Caco-2 (cell line): ENCODE results near the gene GRIA4. TPM values are rescaled to one million over a fixed set of nuclear protein-coding genes. Genes with fewer than 3 reads are reported as not detected.

Experiments
- BruUV-seq: library from RNA; stranded (reverse); fragments of 400-500 nt; replicated peaks from 2 replicates; lab custom pipeline; 2021; lab: Mats Ljungman, UMichigan
- CTCF ChIA-PET: fragments of 300-600 bp; sonication (Branson Sonifier 250); formaldehyde crosslinking; loops from one replicate; lab custom pipeline; 2022; ENCODE audit warnings: antibody characterized with exemption; lab: Charles Lee
- POLR2A ChIA-PET: fragments of 300-600 bp; sonication (Branson Sonifier 250); formaldehyde crosslinking; loops from one replicate; lab custom pipeline; 2022; ENCODE audit warnings: antibody characterized with exemption; lab: Charles Lee
- DNase-seq, 2 experiments: peaks; one replicate each; pipeline versions ENCODE4 v3.0.0 to v3.0.0-alpha.2; 2020 to 2022
- H3K27me3 ChIP-seq: replicated peaks from 2 replicates; pipeline ENCODE4 v1.6.0; 2011; ENCODE audit warnings: low read length; ENCODE audit not compliant: control insufficient read depth, insufficient read depth
- H3K36me3 ChIP-seq: 2 replicates; pipeline ENCODE4 v1.5.1; 2011; ENCODE audit warnings: low read length; ENCODE audit not compliant: control insufficient read depth, insufficient read depth
- H3K4me1 ChIP-seq: fragments of 250-450 bp; sonication (Bioruptor Pico); 2 replicates; pipeline ENCODE4 v1.5.1; 2020; ENCODE audit warnings: mild to moderate bottlenecking
- H3K4me3 ChIP-seq: 2 replicates; pipeline ENCODE4 v1.5.1; 2011; ENCODE audit warnings: low read depth, mild to moderate bottlenecking, control low read depth, low read length
- H3K9me3 ChIP-seq: fragments of 250-450 bp; sonication (Bioruptor Pico); 2 replicates; pipeline ENCODE4 v1.5.1; 2020; ENCODE audit warnings: mild to moderate bottlenecking, moderate library complexity
- H3K27ac Mint-ChIP-seq: one replicate; pipeline ENCODE4 v1.8.0; 2022; ENCODE audit warnings: mixed read lengths; ENCODE audit not compliant: unreplicated experiment
- H3K27me3 Mint-ChIP-seq: one replicate; pipeline ENCODE4 v1.8.0; 2022; ENCODE audit warnings: mixed read lengths; ENCODE audit not compliant: insufficient read depth, unreplicated experiment
- H3K36me3 Mint-ChIP-seq: one replicate; pipeline ENCODE4 v1.8.0; 2022; ENCODE audit warnings: mild to moderate bottlenecking, mixed read lengths; ENCODE audit not compliant: insufficient read depth, unreplicated experiment
- H3K4me1 Mint-ChIP-seq: one replicate; pipeline ENCODE4 v1.8.0; 2022; ENCODE audit warnings: low read depth, mixed read lengths; ENCODE audit not compliant: unreplicated experiment
- H3K4me3 Mint-ChIP-seq: one replicate; pipeline ENCODE4 v1.8.0; 2022; ENCODE audit warnings: mild to moderate bottlenecking, moderate library complexity, mixed read lengths; ENCODE audit not compliant: unreplicated experiment
- H3K9me3 Mint-ChIP-seq: one replicate; pipeline ENCODE4 v1.8.0; 2022; ENCODE audit warnings: mixed read lengths; ENCODE audit not compliant: unreplicated experiment
- intact Hi-C: fragments of 100-400 bp; cut with micrococcal nuclease; formaldehyde crosslinking; loops from one replicate; pipeline ENCODE4 v1.10.0; 2022; ENCODE audit not compliant: unreplicated experiment
- total RNA-seq: library from RNA; stranded (reverse); gene quantifications from 2 replicates; pipeline ENCODE4 v1.2.3, GENCODE V29; 2022
- TF ChIP-seq, protein P1 (sequence below), 2 experiments: fragments of 200-600 bp in 1 of 2; IDR thresholded peaks; 1 replicate in 1 of 2; 2 replicates in 1 of 2; pipeline versions ENCODE4 v1.5.1 to v1.8.0; 2011 to 2022; ENCODE audit warnings: antibody characterized with exemption in 1 of 2, control low read depth in 1 of 2, inconsistent platforms in 1 of 2, low read depth in 1 of 2, low read length in 1 of 2, mild to moderate bottlenecking in 1 of 2, moderate library complexity in 1 of 2; ENCODE audit not compliant: insufficient read depth in 1 of 2, severe bottlenecking in 1 of 2, unreplicated experiment in 1 of 2

Gene GRIA4
- total RNA-seq, 1 experiment from 2014 or later: not detected

DNA sequence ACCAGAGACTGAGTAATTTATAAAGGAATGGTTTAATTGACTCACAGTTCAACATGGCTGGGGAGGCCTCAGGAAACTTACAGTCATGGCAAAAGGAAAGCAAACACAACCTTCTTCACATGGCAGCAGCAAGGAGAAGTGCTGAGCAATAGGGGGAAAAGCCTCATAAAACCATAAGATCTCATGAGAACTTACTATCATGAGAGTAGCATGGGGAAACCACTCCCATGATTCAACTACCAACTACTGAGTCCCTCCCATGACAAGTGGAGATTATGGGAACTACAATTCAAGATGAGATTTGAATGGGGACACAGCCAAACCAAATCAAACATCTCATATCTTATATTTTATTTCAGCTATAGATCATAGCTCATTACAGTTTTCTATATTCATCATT, 33.0 kb downstream of the GRIA4 start:
- Mint-ChIP-seq H3K4me3 (no peak overlapping the region), H3K36me3 (no peaks in the 10 kb centered on the region), H3K9me3 (peaks cover 12% of the 10 kb centered on the region), H3K4me1 (no peaks in the 10 kb centered on the region), H3K27ac (no peak overlapping the region), H3K27me3 (no peaks in the 10 kb centered on the region)
- TF ChIP-seq, protein P1, sequence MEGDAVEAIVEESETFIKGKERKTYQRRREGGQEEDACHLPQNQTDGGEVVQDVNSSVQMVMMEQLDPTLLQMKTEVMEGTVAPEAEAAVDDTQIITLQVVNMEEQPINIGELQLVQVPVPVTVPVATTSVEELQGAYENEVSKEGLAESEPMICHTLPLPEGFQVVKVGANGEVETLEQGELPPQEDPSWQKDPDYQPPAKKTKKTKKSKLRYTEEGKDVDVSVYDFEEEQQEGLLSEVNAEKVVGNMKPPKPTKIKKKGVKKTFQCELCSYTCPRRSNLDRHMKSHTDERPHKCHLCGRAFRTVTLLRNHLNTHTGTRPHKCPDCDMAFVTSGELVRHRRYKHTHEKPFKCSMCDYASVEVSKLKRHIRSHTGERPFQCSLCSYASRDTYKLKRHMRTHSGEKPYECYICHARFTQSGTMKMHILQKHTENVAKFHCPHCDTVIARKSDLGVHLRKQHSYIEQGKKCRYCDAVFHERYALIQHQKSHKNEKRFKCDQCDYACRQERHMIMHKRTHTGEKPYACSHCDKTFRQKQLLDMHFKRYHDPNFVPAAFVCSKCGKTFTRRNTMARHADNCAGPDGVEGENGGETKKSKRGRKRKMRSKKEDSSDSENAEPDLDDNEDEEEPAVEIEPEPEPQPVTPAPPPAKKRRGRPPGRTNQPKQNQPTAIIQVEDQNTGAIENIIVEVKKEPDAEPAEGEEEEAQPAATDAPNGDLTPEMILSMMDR (IDR thresholded peaks at IDR 0.05; ENCODE audit: insufficient read depth in 1 of 2, low read depth in 1 of 2, low read length in 1 of 2, severe bottlenecking in 1 of 2, unreplicated experiment in 1 of 2): no peak
- H3K27me3 ChIP-seq: no peaks in the 10 kb centered on the region
- DNase-seq: no peak
- H3K36me3 ChIP-seq: no peaks in the 10 kb centered on the region
- intact Hi-C loops: no loop called here
- H3K4me1 ChIP-seq: 0 out of 2 replicates have a peak, but pooled peaks cover 3% of the 10 kb centered on the region
- no TSS peak for BruUV-seq
- peaks cover 6% of the 10 kb centered on the region; the same call in 1 of the 2 replicates for H3K9me3 ChIP-seq
- ChIA-PET CTCF (no interaction called here), POLR2A (no interaction called here)
- no peak overlapping the region for H3K4me3 ChIP-seq

DNA sequence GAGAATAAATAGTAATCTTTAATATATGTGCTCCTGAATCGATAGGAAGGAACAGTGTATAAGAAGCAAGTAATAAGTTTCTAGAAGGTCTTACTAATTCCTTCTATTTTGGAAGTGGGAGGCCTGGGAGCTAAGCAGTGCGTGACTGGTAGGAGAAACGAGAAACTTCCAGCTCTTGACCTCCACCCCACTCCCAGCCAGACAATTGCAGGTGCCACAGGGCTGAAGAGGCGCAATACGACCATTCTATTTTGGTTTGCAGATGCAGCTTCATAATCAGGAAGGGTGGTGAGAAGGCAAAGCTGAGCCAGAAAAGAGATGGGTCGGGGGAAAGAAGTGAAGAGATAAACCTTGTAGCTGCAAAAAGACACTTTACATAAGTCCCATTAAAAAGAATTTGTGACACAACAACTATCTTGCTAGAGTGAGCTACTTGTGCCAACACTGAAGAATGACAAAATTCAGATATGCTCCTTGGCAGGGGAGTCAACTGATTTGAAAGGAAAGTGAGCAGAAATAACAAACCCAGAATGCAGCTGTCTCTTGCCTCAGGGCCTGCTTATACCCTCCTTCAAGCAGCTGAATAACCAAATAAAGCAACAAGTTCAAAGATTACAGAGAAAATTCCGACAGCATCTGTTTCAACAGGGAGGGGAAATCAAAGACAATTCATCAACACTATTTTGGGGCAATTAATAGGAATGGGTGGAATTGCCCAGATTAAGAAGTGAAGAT, 35.1 kb downstream of the GRIA4 start:
- DNase-seq: no peak
- ChIA-PET CTCF (interaction anchor here (1.0 kb wide), 1 partner anchor 10 kb away, joined by 3 read pairs; no protein-coding TSS in a partner anchor), POLR2A (no interaction called here)
- Mint-ChIP-seq H3K4me1 (no peaks in the 10 kb centered on the region), H3K4me3 (no peak overlapping the region), H3K36me3 (no peaks in the 10 kb centered on the region), H3K9me3 (peaks cover 12% of the 10 kb centered on the region), H3K27me3 (no peaks in the 10 kb centered on the region), H3K27ac (no peak overlapping the region)
- Histone ChIP-seq H3K9me3 (peaks cover 6% of the 10 kb centered on the region; the same call in 1 of the 2 replicates), H3K27me3 (no peaks in the 10 kb centered on the region), H3K36me3 (no peaks in the 10 kb centered on the region), H3K4me1 (no peaks in the 10 kb centered on the region), H3K4me3 (no peak overlapping the region)
- no TSS peak for BruUV-seq
- intact Hi-C loops: loop anchor here (1.0 kb wide), 1 partner anchor 33 kb away; no protein-coding TSS in a partner anchor
- TF ChIP-seq, protein P1 (IDR thresholded peaks at IDR 0.05; ENCODE audit: insufficient read depth in 1 of 2, low read depth in 1 of 2, low read length in 1 of 2, severe bottlenecking in 1 of 2, unreplicated experiment in 1 of 2): no peak

DNA sequence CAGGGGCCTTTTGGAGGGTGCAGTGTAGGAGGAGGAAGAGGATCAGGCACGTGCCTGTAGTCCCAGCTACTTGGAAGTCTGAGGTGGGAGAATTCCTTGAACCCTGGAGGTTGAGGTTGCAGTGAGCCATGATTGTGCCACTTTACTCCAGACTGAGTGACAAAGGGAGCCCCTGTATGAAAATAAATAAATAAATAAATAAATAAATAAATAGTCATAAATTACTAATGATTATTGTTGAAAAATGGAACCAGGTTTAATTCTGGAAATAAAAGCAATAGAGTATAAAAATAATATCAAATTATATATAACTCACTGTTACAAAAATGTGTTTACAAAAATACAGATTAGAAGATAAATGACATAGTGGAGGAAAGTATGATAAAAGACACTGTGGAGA, 37.9 kb downstream of the GRIA4 start:
- H3K9me3 Mint-ChIP-seq: peaks cover 12% of the 10 kb centered on the region
- BruUV-seq: no TSS peak
- ChIA-PET CTCF (no interaction called here), POLR2A (no interaction called here)
- no peak for DNase-seq
- no peaks in the 10 kb centered on the region for H3K27me3 Mint-ChIP-seq
- H3K4me1 Mint-ChIP-seq: no peaks in the 10 kb centered on the region
- TF ChIP-seq, protein P1 (IDR thresholded peaks at IDR 0.05; ENCODE audit: insufficient read depth in 1 of 2, low read depth in 1 of 2, low read length in 1 of 2, severe bottlenecking in 1 of 2, unreplicated experiment in 1 of 2): no peak
- H3K4me3 Mint-ChIP-seq: no peak overlapping the region
- no peaks in the 10 kb centered on the region for H3K36me3 Mint-ChIP-seq
- Histone ChIP-seq H3K36me3 (no peaks in the 10 kb centered on the region), H3K4me1 (no peaks in the 10 kb centered on the region), H3K27me3 (no peaks in the 10 kb centered on the region), H3K4me3 (no peak overlapping the region), H3K9me3 (peaks cover 6% of the 10 kb centered on the region; the same call in 1 of the 2 replicates)
- H3K27ac Mint-ChIP-seq: no peak overlapping the region
- intact Hi-C loops: no loop called here
